Keratinocyte (primary cell): Measurements from ENCODE around the gene LATS2.

ENCODE experiments used
- EZH2 ChIP-seq: IDR thresholded peaks from one replicate; pipeline ENCODE4 v1.6.1; 2012; ENCODE audit warnings: inconsistent platforms, mild to moderate bottlenecking, low read length, moderate library complexity
- TF ChIP-seq, protein P1 (sequence below), 3 experiments: IDR thresholded peaks in 1 of 3; conservative IDR thresholded peaks in 1 of 3; optimal IDR thresholded peaks in 1 of 3; 2 replicates in 2 of 3; 3 replicates in 1 of 3; pipeline versions ENCODE3 to v1.5.1; 2011; ENCODE audit warnings: low read length in 3 of 3, mild to moderate bottlenecking in 3 of 3, moderate library complexity in 2 of 3, control low read depth in 1 of 3, inconsistent platforms in 1 of 3; ENCODE audit not compliant: insufficient read depth in 2 of 3; ENCODE audit errors: extremely low read depth in 1 of 3

GRCh38 chr13:20998649-20999415, 62.6 kb downstream of the LATS2 start:
- TF ChIP-seq, protein P1, sequence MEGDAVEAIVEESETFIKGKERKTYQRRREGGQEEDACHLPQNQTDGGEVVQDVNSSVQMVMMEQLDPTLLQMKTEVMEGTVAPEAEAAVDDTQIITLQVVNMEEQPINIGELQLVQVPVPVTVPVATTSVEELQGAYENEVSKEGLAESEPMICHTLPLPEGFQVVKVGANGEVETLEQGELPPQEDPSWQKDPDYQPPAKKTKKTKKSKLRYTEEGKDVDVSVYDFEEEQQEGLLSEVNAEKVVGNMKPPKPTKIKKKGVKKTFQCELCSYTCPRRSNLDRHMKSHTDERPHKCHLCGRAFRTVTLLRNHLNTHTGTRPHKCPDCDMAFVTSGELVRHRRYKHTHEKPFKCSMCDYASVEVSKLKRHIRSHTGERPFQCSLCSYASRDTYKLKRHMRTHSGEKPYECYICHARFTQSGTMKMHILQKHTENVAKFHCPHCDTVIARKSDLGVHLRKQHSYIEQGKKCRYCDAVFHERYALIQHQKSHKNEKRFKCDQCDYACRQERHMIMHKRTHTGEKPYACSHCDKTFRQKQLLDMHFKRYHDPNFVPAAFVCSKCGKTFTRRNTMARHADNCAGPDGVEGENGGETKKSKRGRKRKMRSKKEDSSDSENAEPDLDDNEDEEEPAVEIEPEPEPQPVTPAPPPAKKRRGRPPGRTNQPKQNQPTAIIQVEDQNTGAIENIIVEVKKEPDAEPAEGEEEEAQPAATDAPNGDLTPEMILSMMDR (optimal IDR thresholded peaks at IDR 0.05 in 1 of 3, IDR thresholded peaks at IDR 0.05 in 1 of 3, conservative IDR thresholded peaks at IDR 0.05 in 1 of 3; ENCODE audit: extremely low read depth in 1 of 3, insufficient read depth in 2 of 3, low read length in 3 of 3): no peak
- no peak for TF ChIP-seq EZH2
